ENCODE measurements around the gene SBK2. TPM values are rescaled to one million over a fixed set of nuclear protein-coding genes. Genes with fewer than 3 reads are reported as not detected.

SBK2 gene
- total RNA-seq, 1 experiment from 2014 or later: 5.2 TPM

- ChIA-PET CTCF (no interaction called here), POLR2A (no interaction called here)
- Mint-ChIP-seq H3K36me3 (no peaks in the 10 kb centered on the region), H3K4me3 (no peak overlapping the region), H3K27me3 (ENCODE audit: low read depth) (no peaks in the 10 kb centered on the region), H3K27ac (no peak overlapping the region), H3K9me3 (no peaks in the 10 kb centered on the region), H3K4me1 (no peaks in the 10 kb centered on the region)
- TF ChIP-seq, protein P1, sequence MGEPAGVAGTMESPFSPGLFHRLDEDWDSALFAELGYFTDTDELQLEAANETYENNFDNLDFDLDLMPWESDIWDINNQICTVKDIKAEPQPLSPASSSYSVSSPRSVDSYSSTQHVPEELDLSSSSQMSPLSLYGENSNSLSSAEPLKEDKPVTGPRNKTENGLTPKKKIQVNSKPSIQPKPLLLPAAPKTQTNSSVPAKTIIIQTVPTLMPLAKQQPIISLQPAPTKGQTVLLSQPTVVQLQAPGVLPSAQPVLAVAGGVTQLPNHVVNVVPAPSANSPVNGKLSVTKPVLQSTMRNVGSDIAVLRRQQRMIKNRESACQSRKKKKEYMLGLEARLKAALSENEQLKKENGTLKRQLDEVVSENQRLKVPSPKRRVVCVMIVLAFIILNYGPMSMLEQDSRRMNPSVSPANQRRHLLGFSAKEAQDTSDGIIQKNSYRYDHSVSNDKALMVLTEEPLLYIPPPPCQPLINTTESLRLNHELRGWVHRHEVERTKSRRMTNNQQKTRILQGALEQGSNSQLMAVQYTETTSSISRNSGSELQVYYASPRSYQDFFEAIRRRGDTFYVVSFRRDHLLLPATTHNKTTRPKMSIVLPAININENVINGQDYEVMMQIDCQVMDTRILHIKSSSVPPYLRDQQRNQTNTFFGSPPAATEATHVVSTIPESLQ (CRISPR knock-in tag; IDR thresholded peaks at IDR 0.05): no peak
- TF ChIP-seq MYBL2 (CRISPR knock-in tag; IDR thresholded peaks at IDR 0.05) (no peak), IRF2 (CRISPR knock-in tag; IDR thresholded peaks at IDR 0.05; ENCODE audit: borderline replicate concordance, low read depth) (no peak), GABPB1 (CRISPR knock-in tag; IDR thresholded peaks at IDR 0.05) (no peak), ATF2 (CRISPR knock-in tag; IDR thresholded peaks at IDR 0.05; ENCODE audit: borderline replicate concordance, low read depth) (no peak), ZNF121 (CRISPR knock-in tag; IDR thresholded peaks at IDR 0.05) (no peak), PREB (CRISPR knock-in tag; IDR thresholded peaks at IDR 0.05; ENCODE audit: borderline replicate concordance) (no peak), SMAD4 (CRISPR knock-in tag; IDR thresholded peaks at IDR 0.05) (no peak)
- TF ChIP-seq, protein P2, sequence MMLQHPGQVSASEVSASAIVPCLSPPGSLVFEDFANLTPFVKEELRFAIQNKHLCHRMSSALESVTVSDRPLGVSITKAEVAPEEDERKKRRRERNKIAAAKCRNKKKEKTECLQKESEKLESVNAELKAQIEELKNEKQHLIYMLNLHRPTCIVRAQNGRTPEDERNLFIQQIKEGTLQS (CRISPR knock-in tag; conservative IDR thresholded peaks at IDR 0.05): no peak
- TF ChIP-seq, protein P3, sequence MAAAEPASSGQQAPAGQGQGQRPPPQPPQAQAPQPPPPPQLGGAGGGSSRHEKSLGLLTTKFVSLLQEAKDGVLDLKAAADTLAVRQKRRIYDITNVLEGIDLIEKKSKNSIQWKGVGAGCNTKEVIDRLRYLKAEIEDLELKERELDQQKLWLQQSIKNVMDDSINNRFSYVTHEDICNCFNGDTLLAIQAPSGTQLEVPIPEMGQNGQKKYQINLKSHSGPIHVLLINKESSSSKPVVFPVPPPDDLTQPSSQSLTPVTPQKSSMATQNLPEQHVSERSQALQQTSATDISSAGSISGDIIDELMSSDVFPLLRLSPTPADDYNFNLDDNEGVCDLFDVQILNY (CRISPR knock-in tag; IDR thresholded peaks at IDR 0.05): no peak
- ATAC-seq (no peak), DNase-seq (ENCODE audit: low spot score) (no peak)
Observed at GRCh38 chr19:55530996-55531395, 5.9 kb downstream of the SBK2 start.

- DNase-seq (ENCODE audit: low spot score) (no peak), ATAC-seq (no peak)
- no peak overlapping the region for H3K27ac Mint-ChIP-seq
- POLR2A ChIA-PET: no interaction called here
- 0 out of 2 replicates have a peak, but pooled peaks cover under 1% of the 10 kb centered on the region for H3K27me3 Mint-ChIP-seq (ENCODE audit: low read depth)
- no peaks in the 10 kb centered on the region for H3K36me3 Mint-ChIP-seq
- H3K4me3 Mint-ChIP-seq: no peak overlapping the region
- no peaks in the 10 kb centered on the region for H3K9me3 Mint-ChIP-seq
- CTCF ChIA-PET: no interaction called here
- H3K4me1 Mint-ChIP-seq: no peaks in the 10 kb centered on the region; the same call in 1 of the 2 replicates
- TF ChIP-seq, protein P4, sequence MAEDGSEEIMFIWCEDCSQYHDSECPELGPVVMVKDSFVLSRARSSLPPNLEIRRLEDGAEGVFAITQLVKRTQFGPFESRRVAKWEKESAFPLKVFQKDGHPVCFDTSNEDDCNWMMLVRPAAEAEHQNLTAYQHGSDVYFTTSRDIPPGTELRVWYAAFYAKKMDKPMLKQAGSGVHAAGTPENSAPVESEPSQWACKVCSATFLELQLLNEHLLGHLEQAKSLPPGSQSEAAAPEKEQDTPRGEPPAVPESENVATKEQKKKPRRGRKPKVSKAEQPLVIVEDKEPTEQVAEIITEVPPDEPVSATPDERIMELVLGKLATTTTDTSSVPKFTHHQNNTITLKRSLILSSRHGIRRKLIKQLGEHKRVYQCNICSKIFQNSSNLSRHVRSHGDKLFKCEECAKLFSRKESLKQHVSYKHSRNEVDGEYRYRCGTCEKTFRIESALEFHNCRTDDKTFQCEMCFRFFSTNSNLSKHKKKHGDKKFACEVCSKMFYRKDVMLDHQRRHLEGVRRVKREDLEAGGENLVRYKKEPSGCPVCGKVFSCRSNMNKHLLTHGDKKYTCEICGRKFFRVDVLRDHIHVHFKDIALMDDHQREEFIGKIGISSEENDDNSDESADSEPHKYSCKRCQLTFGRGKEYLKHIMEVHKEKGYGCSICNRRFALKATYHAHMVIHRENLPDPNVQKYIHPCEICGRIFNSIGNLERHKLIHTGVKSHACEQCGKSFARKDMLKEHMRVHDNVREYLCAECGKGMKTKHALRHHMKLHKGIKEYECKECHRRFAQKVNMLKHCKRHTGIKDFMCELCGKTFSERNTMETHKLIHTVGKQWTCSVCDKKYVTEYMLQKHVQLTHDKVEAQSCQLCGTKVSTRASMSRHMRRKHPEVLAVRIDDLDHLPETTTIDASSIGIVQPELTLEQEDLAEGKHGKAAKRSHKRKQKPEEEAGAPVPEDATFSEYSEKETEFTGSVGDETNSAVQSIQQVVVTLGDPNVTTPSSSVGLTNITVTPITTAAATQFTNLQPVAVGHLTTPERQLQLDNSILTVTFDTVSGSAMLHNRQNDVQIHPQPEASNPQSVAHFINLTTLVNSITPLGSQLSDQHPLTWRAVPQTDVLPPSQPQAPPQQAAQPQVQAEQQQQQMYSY (CRISPR knock-in tag; IDR thresholded peaks at IDR 0.05): no peak
- TF ChIP-seq, protein P1 (CRISPR knock-in tag; IDR thresholded peaks at IDR 0.05): no peak
- TF ChIP-seq EMX1 (CRISPR knock-in tag; IDR thresholded peaks at IDR 0.05) (no peak), PREB (CRISPR knock-in tag; IDR thresholded peaks at IDR 0.05; ENCODE audit: borderline replicate concordance) (no peak), TEAD4 (CRISPR knock-in tag; IDR thresholded peaks at IDR 0.05) (no peak), ZNF423 (CRISPR knock-in tag; IDR thresholded peaks at IDR 0.05) (no peak), CREM (CRISPR knock-in tag; IDR thresholded peaks at IDR 0.05) (no peak), HMGA2 (CRISPR knock-in tag; IDR thresholded peaks at IDR 0.05) (no peak), RORB (CRISPR knock-in tag; IDR thresholded peaks at IDR 0.05) (no peak)
Observed at GRCh38 chr19:55529636-55530234, 7.2 kb downstream of the SBK2 start.
